SIG-M5 treated with dmso at 0.1 percent for 504 hours (cell line): ENCODE results near the gene SMAD3.
A peak's percentile ranks its signal among the peaks of the same experiment; 100 is the strongest.
"Not testable (repeated sequence)": the region's sequence is repeated elsewhere in the genome, so short reads cannot be mapped to it uniquely, and the experiment has no call there.

Experiments used
- DNase-seq: peaks from one replicate; lab custom pipeline; 2025; ENCODE audit not compliant: unreplicated experiment; lab: John Stamatoyannopoulos, UW

The SMAD3 gene

GRCh38 chr15:67065531-67066005 is at the start of gene SMAD3:
TSS of gene SMAD3 (plus strand) at chr15:67065602. CDS start at chr15:67066155, 553 bp downstream.
- peak; percentile 78 for DNase-seq

- peak; percentile 11 for DNase-seq
Measured at GRCh38 chr15:67017311-67017710, 48.1 kb upstream of the SMAD3 start.

- DNase-seq: no peak
Measured at GRCh38 chr15:67018026-67018425, 47.4 kb upstream of the SMAD3 start.

- DNase-seq: no peak
Measured at GRCh38 chr15:67018441-67018840, 47.0 kb upstream of the SMAD3 start.

- no peak for DNase-seq
Measured at GRCh38 chr15:67019069-67019468, 46.3 kb upstream of the SMAD3 start.

- DNase-seq: no peak
Measured at GRCh38 chr15:67019884-67020520, 45.4 kb upstream of the SMAD3 start.

GRCh38 chr15:67020668-67021067 is 44.7 kb upstream of the SMAD3 start:
- not testable (repeated sequence) for DNase-seq

- no peak for DNase-seq
Measured at GRCh38 chr15:67021455-67021854, 43.9 kb upstream of the SMAD3 start.

- no peak for DNase-seq
Measured at GRCh38 chr15:67022587-67023105, 42.8 kb upstream of the SMAD3 start.

- DNase-seq: no peak
Measured at GRCh38 chr15:67023517-67024313, 41.7 kb upstream of the SMAD3 start.

- DNase-seq: peak; percentile 96
Measured at GRCh38 chr15:67024314-67024997, 40.9 kb upstream of the SMAD3 start.

- peak; percentile 26 for DNase-seq
Measured at GRCh38 chr15:67024998-67025368, 40.4 kb upstream of the SMAD3 start.

- DNase-seq: peak; percentile 33
Measured at GRCh38 chr15:67025719-67026609, 39.4 kb upstream of the SMAD3 start.

- DNase-seq: no peak
Measured at GRCh38 chr15:67026610-67026967, 38.8 kb upstream of the SMAD3 start.

GRCh38 chr15:67028440-67028839 is 37.0 kb upstream of the SMAD3 start:
- DNase-seq: not testable (repeated sequence)

GRCh38 chr15:67030036-67030762 is 35.2 kb upstream of the SMAD3 start:
- DNase-seq: no peak

- DNase-seq: no peak
Measured at GRCh38 chr15:67031331-67031730, 34.1 kb upstream of the SMAD3 start.

- no peak for DNase-seq
Measured at GRCh38 chr15:67032608-67033007, 32.8 kb upstream of the SMAD3 start.

- no peak for DNase-seq
Measured at GRCh38 chr15:67033012-67033411, 32.4 kb upstream of the SMAD3 start.

GRCh38 chr15:67033571-67034044 is 31.8 kb upstream of the SMAD3 start:
- no peak for DNase-seq
